Measurements from ENCODE around the gene ARFIP2. TPM values are rescaled to one million over a fixed set of nuclear protein-coding genes. Genes with fewer than 3 reads are reported as not detected.

The ARFIP2 gene
- total RNA-seq, 1 donor from 2014 or later, result 71.8 TPM

DNA sequence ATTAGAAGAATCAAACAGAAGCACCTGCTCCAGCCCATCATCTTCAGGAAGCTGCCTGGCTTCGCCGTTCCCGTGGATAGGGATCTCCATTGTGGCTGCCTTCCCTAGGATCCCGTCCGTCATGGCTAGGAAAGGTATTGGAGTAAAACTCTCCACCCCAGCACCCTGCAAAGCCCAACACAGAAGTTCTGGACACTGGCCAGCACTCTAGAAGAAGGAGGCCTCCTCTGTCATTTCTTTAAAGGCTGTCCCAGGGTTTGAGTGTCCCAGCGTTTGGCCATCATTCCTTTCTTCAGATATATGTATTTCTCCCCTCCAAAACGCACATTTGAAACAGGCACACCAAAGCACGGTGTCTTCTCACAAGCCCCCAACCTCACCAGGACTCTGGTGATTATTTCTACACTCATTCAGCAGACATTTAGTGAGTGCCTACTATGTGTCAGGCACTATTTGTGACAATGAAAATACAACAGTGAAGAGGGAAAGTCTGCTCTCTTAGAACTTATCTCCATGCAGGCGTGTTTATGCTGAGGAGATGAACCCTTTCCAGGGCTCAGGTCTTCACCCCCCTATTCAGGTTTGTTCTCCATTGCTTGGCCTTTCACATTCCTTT is 724 bp downstream of the ARFIP2 start:
- H3K4me1 Mint-ChIP-seq (ENCODE audit: low read depth, unreplicated experiment), result peaks cover 26% of the 10 kb centered on the region
- H2AFZ ChIP-seq (ENCODE audit: low read depth, low read length), result no peak overlapping the region

GRCh38 chr11:6476571-6476970 is 4.6 kb downstream of the ARFIP2 start:
- no peak for DNase-seq (ENCODE audit: low read depth)
- Histone ChIP-seq H2AFZ (ENCODE audit: low read depth, low read length) (no peak overlapping the region), H3K4me3 (ENCODE audit: insufficient read depth, low read depth, low read length) (no peak overlapping the region), H3K27ac (ENCODE audit: low read depth, low read length) (no peak overlapping the region), H3K27me3 (ENCODE audit: insufficient read depth, low read length) (no peaks in the 10 kb centered on the region), H3K4me2 (ENCODE audit: low read length) (no peak overlapping the region), H3K36me3 (ENCODE audit: insufficient read depth, low read length) (peaks cover 17% of the 10 kb centered on the region), H3K4me1 (ENCODE audit: insufficient read depth, low read length) (peaks cover 20% of the 10 kb centered on the region), H3K9ac (ENCODE audit: low read length) (no peak overlapping the region), H3K79me2 (ENCODE audit: insufficient read depth, low read length) (peaks cover 46% of the 10 kb centered on the region), H3K9me3 (ENCODE audit: insufficient read depth, low read depth, low read length) (no peaks in the 10 kb centered on the region), H4K20me1 (ENCODE audit: insufficient read depth, low read length) (peaks cover 19% of the 10 kb centered on the region)
- H3K4me1 Mint-ChIP-seq (ENCODE audit: low read depth, unreplicated experiment), result peaks cover 22% of the 10 kb centered on the region
- H3K36me3 Mint-ChIP-seq (ENCODE audit: low read depth, unreplicated experiment), result peaks cover 18% of the 10 kb centered on the region
- no peak overlapping the region for H3K27ac Mint-ChIP-seq (ENCODE audit: unreplicated experiment)
- no peak for TF ChIP-seq CTCF (IDR thresholded peaks at IDR 0.05; ENCODE audit: insufficient read depth, low read depth, low read length)
- no peaks in the 10 kb centered on the region for H3K27me3 Mint-ChIP-seq (ENCODE audit: low read depth, unreplicated experiment)
- no peak for FAIRE-seq
- no peak overlapping the region for H3K4me3 Mint-ChIP-seq (ENCODE audit: unreplicated experiment)
- H3K9me3 Mint-ChIP-seq (ENCODE audit: unreplicated experiment), result no peaks in the 10 kb centered on the region

More for the DNA sequence above, 724 bp downstream of the ARFIP2 start:
- FAIRE-seq, result no peak
- peak overlapping the region; percentile 90 for H3K4me3 ChIP-seq (ENCODE audit: insufficient read depth, low read depth, low read length)
- H4K20me1 ChIP-seq (ENCODE audit: insufficient read depth, low read length), result peaks cover 31% of the 10 kb centered on the region
- peak overlapping the region; percentile 97 for H3K4me3 Mint-ChIP-seq (ENCODE audit: unreplicated experiment)
- no peaks in the 10 kb centered on the region for H3K9me3 ChIP-seq (ENCODE audit: insufficient read depth, low read depth, low read length)
- H3K27ac ChIP-seq (ENCODE audit: low read depth, low read length), result peak overlapping the region; percentile 89
- peaks cover 36% of the 10 kb centered on the region for H3K36me3 ChIP-seq (ENCODE audit: insufficient read depth, low read length)
- peak overlapping the region; percentile 94 for H3K4me2 ChIP-seq (ENCODE audit: low read length)
- peak overlapping the region; percentile 99 for H3K9ac ChIP-seq (ENCODE audit: low read length)
- peak overlapping the region; percentile 98 for H3K27ac Mint-ChIP-seq (ENCODE audit: unreplicated experiment)
- TF ChIP-seq EZH2 (IDR thresholded peaks at IDR 0.05; ENCODE audit: insufficient read depth, low read length), result no peak
- TF ChIP-seq CTCF (IDR thresholded peaks at IDR 0.05; ENCODE audit: insufficient read depth, low read depth, low read length), result no peak
- H3K4me1 ChIP-seq (ENCODE audit: insufficient read depth, low read length), result peaks cover 16% of the 10 kb centered on the region
- no peaks in the 10 kb centered on the region for H3K9me3 Mint-ChIP-seq (ENCODE audit: unreplicated experiment)
- peaks cover 18% of the 10 kb centered on the region for H3K36me3 Mint-ChIP-seq (ENCODE audit: low read depth, unreplicated experiment)
- H3K27me3 ChIP-seq (ENCODE audit: insufficient read depth, low read length), result no peaks in the 10 kb centered on the region
- H3K79me2 ChIP-seq (ENCODE audit: insufficient read depth, low read length), result peaks cover 53% of the 10 kb centered on the region
- no peak for DNase-seq (ENCODE audit: low read depth)
- no peaks in the 10 kb centered on the region for H3K27me3 Mint-ChIP-seq (ENCODE audit: low read depth, unreplicated experiment)

DNA sequence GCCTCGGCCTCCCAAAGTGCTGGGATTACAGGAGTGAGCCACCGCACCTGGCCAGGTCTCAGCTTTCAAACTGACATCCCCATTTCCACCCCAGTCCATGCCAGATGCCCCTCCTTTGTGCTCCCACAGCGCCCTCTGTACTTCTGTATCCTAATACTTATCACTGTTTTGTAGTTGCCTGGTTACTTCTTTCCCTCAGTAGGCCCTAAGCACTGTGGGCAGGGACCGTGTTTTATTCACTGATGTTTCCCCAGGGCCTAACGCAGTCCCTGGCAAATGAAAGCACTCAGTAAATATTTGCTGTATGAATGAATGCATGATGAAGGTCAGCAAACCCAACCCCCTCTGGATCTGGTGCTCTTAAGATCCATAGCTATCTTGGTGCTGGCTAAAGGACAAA is 5.2 kb downstream of the ARFIP2 start:
- H3K27ac Mint-ChIP-seq (ENCODE audit: unreplicated experiment), result no peak overlapping the region
- H3K4me1 ChIP-seq (ENCODE audit: insufficient read depth, low read length), result peaks cover 20% of the 10 kb centered on the region
- no peaks in the 10 kb centered on the region for H3K27me3 Mint-ChIP-seq (ENCODE audit: low read depth, unreplicated experiment)
- no peaks in the 10 kb centered on the region for H3K9me3 ChIP-seq (ENCODE audit: insufficient read depth, low read depth, low read length)
- H3K4me1 Mint-ChIP-seq (ENCODE audit: low read depth, unreplicated experiment), result peaks cover 22% of the 10 kb centered on the region
- H3K4me2 ChIP-seq (ENCODE audit: low read length), result no peak overlapping the region
- H2AFZ ChIP-seq (ENCODE audit: low read depth, low read length), result no peak overlapping the region
- peak overlapping the region; percentile 54 for H3K4me3 Mint-ChIP-seq (ENCODE audit: unreplicated experiment)
- no peak overlapping the region for H3K27ac ChIP-seq (ENCODE audit: low read depth, low read length)
- no peak overlapping the region for H3K9ac ChIP-seq (ENCODE audit: low read length)
- peaks cover 18% of the 10 kb centered on the region for H3K36me3 Mint-ChIP-seq (ENCODE audit: low read depth, unreplicated experiment)
- TF ChIP-seq CTCF (IDR thresholded peaks at IDR 0.05; ENCODE audit: insufficient read depth, low read depth, low read length) (no peak), EZH2 (IDR thresholded peaks at IDR 0.05; ENCODE audit: insufficient read depth, low read length) (no peak)
- H4K20me1 ChIP-seq (ENCODE audit: insufficient read depth, low read length), result peaks cover 19% of the 10 kb centered on the region
- H3K4me3 ChIP-seq (ENCODE audit: insufficient read depth, low read depth, low read length), result no peak overlapping the region
- H3K36me3 ChIP-seq (ENCODE audit: insufficient read depth, low read length), result peaks cover 17% of the 10 kb centered on the region
- H3K27me3 ChIP-seq (ENCODE audit: insufficient read depth, low read length), result no peaks in the 10 kb centered on the region
- peaks cover 43% of the 10 kb centered on the region for H3K79me2 ChIP-seq (ENCODE audit: insufficient read depth, low read length)
- H3K9me3 Mint-ChIP-seq (ENCODE audit: unreplicated experiment), result no peaks in the 10 kb centered on the region
- DNase-seq (ENCODE audit: low read depth) (no peak), FAIRE-seq (no peak)
